ENCODE data around the gene MT1F.

Gene MT1F

GRCh38 chr16:56639045-56639444 lies 18.7 kb upstream of the MT1F start:
- Histone ChIP-seq H3F3A (ENCODE audit: low read depth) (no peaks in the 10 kb centered on the region), H3K79me2 (ENCODE audit: insufficient read depth, low read length) (no peaks in the 10 kb centered on the region), H3K36me3 (ENCODE audit: insufficient read depth, low read length) (no peaks in the 10 kb centered on the region), H3K4me3 (ENCODE audit: low read length, poor library complexity, severe bottlenecking) (no peak overlapping the region), H3K4me1 (ENCODE audit: insufficient read depth, low read length, poor library complexity, severe bottlenecking) (no peaks in the 10 kb centered on the region), H4K20me1 (ENCODE audit: insufficient read depth, low read length, poor library complexity, severe bottlenecking) (no peaks in the 10 kb centered on the region), H3K9ac (ENCODE audit: low read depth, low read length, poor library complexity, severe bottlenecking) (no peak overlapping the region), H3K4me2 (ENCODE audit: low read depth, low read length, poor library complexity, severe bottlenecking) (no peak overlapping the region), H2AFZ (ENCODE audit: low read length) (no peak overlapping the region), H3K9me3 (ENCODE audit: insufficient read depth, low read depth, low read length) (no peaks in the 10 kb centered on the region), H3K9me2 (replicated peaks; ENCODE audit: low read depth, low read length) (no peaks in the 10 kb centered on the region), H3K27me3 (ENCODE audit: insufficient read depth, low read length, poor library complexity, severe bottlenecking) (no peaks in the 10 kb centered on the region)
- TF ChIP-seq EZH2phosphoT487 (IDR thresholded peaks at IDR 0.05; ENCODE audit: borderline replicate concordance) (no peak), CTCF (conservative IDR thresholded peaks at IDR 0.05; ENCODE audit: low read length) (no peak)

GRCh38 chr16:56640076-56640475 lies 17.7 kb upstream of the MT1F start:
- H3K4me3 ChIP-seq (ENCODE audit: low read length, poor library complexity, severe bottlenecking) = no peak overlapping the region
- H3K9ac ChIP-seq (ENCODE audit: low read depth, low read length, poor library complexity, severe bottlenecking) = no peak overlapping the region
- H3K9me2 ChIP-seq (replicated peaks; ENCODE audit: low read depth, low read length) = no peaks in the 10 kb centered on the region
- H2AFZ ChIP-seq (ENCODE audit: low read length) = no peak overlapping the region
- H3F3A ChIP-seq (ENCODE audit: low read depth) = no peaks in the 10 kb centered on the region
- TF ChIP-seq EZH2phosphoT487 (IDR thresholded peaks at IDR 0.05; ENCODE audit: borderline replicate concordance) (no peak), CTCF (conservative IDR thresholded peaks at IDR 0.05; ENCODE audit: low read length) (no peak)
- no peaks in the 10 kb centered on the region for H3K4me1 ChIP-seq (ENCODE audit: insufficient read depth, low read length, poor library complexity, severe bottlenecking)
- H3K4me2 ChIP-seq (ENCODE audit: low read depth, low read length, poor library complexity, severe bottlenecking) = no peak overlapping the region
- no peaks in the 10 kb centered on the region for H3K79me2 ChIP-seq (ENCODE audit: insufficient read depth, low read length)
- H3K27me3 ChIP-seq (ENCODE audit: insufficient read depth, low read length, poor library complexity, severe bottlenecking) = no peaks in the 10 kb centered on the region
- H4K20me1 ChIP-seq (ENCODE audit: insufficient read depth, low read length, poor library complexity, severe bottlenecking) = no peaks in the 10 kb centered on the region
- H3K36me3 ChIP-seq (ENCODE audit: insufficient read depth, low read length) = no peaks in the 10 kb centered on the region
- no peaks in the 10 kb centered on the region for H3K9me3 ChIP-seq (ENCODE audit: insufficient read depth, low read depth, low read length)

GRCh38 chr16:56641166-56641565 lies 16.6 kb upstream of the MT1F start:
- Histone ChIP-seq H3K79me2 (ENCODE audit: insufficient read depth, low read length) (no peaks in the 10 kb centered on the region), H3K4me2 (ENCODE audit: low read depth, low read length, poor library complexity, severe bottlenecking) (no peak overlapping the region), H3K4me1 (ENCODE audit: insufficient read depth, low read length, poor library complexity, severe bottlenecking) (no peaks in the 10 kb centered on the region), H3K27me3 (ENCODE audit: insufficient read depth, low read length, poor library complexity, severe bottlenecking) (no peaks in the 10 kb centered on the region), H3K36me3 (ENCODE audit: insufficient read depth, low read length) (no peaks in the 10 kb centered on the region), H2AFZ (ENCODE audit: low read length) (no peak overlapping the region), H3K9me3 (ENCODE audit: insufficient read depth, low read depth, low read length) (no peaks in the 10 kb centered on the region), H3K9ac (ENCODE audit: low read depth, low read length, poor library complexity, severe bottlenecking) (no peak overlapping the region), H3K9me2 (replicated peaks; ENCODE audit: low read depth, low read length) (no peaks in the 10 kb centered on the region), H3K4me3 (ENCODE audit: low read length, poor library complexity, severe bottlenecking) (no peak overlapping the region), H4K20me1 (ENCODE audit: insufficient read depth, low read length, poor library complexity, severe bottlenecking) (no peaks in the 10 kb centered on the region), H3F3A (ENCODE audit: low read depth) (no peaks in the 10 kb centered on the region)
- no peak for TF ChIP-seq CTCF (conservative IDR thresholded peaks at IDR 0.05; ENCODE audit: low read length)
- no peak for TF ChIP-seq EZH2phosphoT487 (IDR thresholded peaks at IDR 0.05; ENCODE audit: borderline replicate concordance)

Measured in Loucy (cell line).